ENCODE results near the gene SLC22A5.
"Not testable (repeated sequence)": the region's sequence is repeated elsewhere in the genome, so short reads cannot be mapped to it uniquely, and the experiment has no call there.

SLC22A5 gene

DNA sequence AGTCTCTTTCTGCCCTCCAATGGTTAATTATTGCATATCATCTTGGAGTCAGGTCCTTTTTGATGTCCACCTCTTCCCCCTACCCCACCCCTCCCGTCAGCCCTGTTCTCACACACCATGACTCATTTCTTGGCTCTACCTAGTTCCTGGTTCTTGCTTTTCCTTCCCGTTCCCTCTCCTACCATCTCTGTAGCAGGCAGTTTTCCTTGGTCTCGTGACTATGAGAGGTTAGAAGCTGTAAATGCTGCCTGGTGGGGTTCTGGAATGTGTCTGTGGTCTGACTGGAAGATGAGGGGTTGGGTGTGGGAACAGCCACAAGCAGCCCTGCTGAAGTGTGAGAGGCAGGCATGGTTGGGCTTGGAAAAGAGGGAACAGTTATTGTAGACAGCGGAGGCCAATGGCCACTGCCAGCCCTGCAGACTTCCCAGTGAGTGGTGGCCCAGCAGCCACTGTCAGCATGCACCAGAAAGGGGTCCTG, 18.2 kb downstream of the SLC22A5 start:
- Histone ChIP-seq H3K36me3 (replicated peaks) (peaks cover 25% of the 10 kb centered on the region), H3K9me3 (no peaks in the 10 kb centered on the region), H3K4me1 (no peaks in the 10 kb centered on the region), H3K4me3 (no peak overlapping the region), H3K27me3 (ENCODE audit: low read depth) (no peaks in the 10 kb centered on the region)
- DNase-seq (ENCODE audit: low spot score in 2 of 2): no peak
- in situ Hi-C loops (cut with MboI; ENCODE audit: low sequenced_read_pairs): loop anchor here (10.0 kb wide), 1 partner anchor 117 kb away; no protein-coding TSS in a partner anchor

DNA sequence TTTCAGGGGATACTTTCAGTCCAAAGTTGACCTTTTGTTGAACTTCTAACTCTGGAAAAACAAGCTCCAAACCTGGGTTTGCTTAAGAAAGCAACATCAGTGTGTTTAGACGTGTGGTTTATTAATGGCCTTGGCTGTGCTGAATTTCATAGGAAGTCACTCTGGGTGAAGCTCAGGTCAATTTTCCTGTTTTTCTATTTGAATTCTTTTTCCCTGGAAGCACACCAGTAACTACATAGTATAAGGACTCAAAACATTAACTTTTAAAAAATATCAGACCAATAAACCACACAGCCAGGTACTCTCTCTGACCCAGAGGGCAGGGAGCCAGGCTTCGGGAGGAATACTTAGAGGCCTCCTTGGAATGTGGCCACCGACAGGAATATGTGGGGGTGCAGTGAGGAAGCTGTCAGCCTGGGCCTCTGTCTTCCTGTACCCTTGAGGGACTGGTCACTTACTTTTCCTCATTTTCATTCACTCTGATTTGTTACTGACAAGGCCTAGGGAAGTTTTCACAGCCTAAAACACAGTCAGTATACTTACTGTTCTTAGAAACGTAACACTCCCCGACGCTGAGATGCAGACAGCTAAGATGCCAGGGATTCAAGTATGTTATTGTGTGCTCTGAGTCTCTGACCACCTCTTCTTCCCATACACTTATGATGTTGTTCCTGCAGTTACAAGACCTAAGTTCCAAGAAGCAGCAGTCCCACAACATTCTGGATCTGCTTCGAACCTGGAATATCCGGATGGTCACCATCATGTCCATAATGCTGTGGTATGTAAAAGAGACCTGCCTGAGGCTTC, 18.9 kb downstream of the SLC22A5 start:
- H3K36me3 ChIP-seq (replicated peaks): peaks cover 27% of the 10 kb centered on the region
- H3K4me3 ChIP-seq: no peak overlapping the region
- in situ Hi-C loops (cut with MboI; ENCODE audit: low sequenced_read_pairs): loop anchor here (10.0 kb wide), 1 partner anchor 116 kb away; no protein-coding TSS in a partner anchor
- no peaks in the 10 kb centered on the region for H3K27me3 ChIP-seq (ENCODE audit: low read depth)
- H3K9me3 ChIP-seq: no peaks in the 10 kb centered on the region
- H3K4me1 ChIP-seq: no peaks in the 10 kb centered on the region
- DNase-seq (ENCODE audit: low spot score in 2 of 2): no peak

DNA sequence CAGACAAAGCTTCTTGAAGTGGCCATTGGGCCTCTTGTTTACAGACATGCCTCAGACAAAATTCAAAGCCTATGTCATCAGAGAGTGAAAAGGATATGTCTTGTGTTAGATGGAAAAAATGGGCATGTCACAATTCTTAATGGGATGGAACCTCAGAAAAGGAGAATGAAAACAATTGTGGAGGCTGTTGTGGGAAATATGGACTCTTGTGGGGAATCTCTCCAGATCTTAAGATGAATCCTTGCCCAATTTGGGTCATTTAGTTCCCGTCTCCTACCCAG, 19.5 kb downstream of the SLC22A5 start:
- H3K27me3 ChIP-seq (ENCODE audit: low read depth): no peaks in the 10 kb centered on the region
- H3K4me1 ChIP-seq: no peaks in the 10 kb centered on the region
- no peak overlapping the region for H3K4me3 ChIP-seq
- DNase-seq (ENCODE audit: low spot score in 2 of 2): no peak
- in situ Hi-C loops (cut with MboI; ENCODE audit: low sequenced_read_pairs): loop anchor here (10.0 kb wide), 1 partner anchor 116 kb away; no protein-coding TSS in a partner anchor
- H3K36me3 ChIP-seq (replicated peaks): peaks cover 33% of the 10 kb centered on the region
- H3K9me3 ChIP-seq: no peaks in the 10 kb centered on the region

DNA sequence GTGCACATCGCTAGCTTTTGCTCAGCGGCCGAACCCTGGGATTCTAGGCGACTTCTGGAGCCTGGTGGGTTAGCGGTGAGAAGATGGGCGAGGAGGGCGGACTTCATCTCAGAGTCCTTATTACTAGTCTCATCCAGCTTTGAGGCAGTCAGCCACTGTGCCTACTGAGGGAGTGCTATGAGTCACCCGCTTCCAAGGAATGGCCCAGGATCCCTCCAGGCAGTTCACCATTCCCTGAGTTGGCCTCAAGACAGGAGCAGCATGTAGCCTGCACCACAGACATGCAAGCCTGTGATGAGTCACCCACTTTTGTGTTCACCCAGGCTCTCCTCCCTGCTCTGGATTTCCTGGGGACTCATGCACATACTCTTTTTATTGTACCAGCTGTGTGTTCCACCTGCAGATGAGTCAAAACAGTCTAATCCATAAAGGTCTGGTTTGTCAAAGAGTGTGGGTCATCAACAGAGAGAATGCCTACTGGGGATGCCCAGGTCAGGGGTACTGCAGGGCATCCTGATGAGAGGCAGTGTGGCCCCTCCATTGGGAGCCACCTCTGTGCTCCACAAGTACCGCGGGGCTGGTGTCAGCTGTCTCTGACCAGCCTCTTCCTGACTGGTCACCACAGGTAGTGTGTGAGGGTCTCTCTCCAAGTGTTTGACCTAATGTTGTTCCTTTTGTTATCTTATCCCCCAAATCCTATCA, 20.2 kb downstream of the SLC22A5 start:
- no peaks in the 10 kb centered on the region for H3K9me3 ChIP-seq
- H3K4me1 ChIP-seq: no peaks in the 10 kb centered on the region
- H3K4me3 ChIP-seq: no peak overlapping the region
- in situ Hi-C loops (cut with MboI; ENCODE audit: low sequenced_read_pairs): loop anchor here (10.0 kb wide), 1 partner anchor 115 kb away; no protein-coding TSS in a partner anchor
- H3K27me3 ChIP-seq (ENCODE audit: low read depth): no peaks in the 10 kb centered on the region
- peaks cover 34% of the 10 kb centered on the region for H3K36me3 ChIP-seq (replicated peaks)
- no peak for DNase-seq (ENCODE audit: low spot score in 2 of 2)

DNA sequence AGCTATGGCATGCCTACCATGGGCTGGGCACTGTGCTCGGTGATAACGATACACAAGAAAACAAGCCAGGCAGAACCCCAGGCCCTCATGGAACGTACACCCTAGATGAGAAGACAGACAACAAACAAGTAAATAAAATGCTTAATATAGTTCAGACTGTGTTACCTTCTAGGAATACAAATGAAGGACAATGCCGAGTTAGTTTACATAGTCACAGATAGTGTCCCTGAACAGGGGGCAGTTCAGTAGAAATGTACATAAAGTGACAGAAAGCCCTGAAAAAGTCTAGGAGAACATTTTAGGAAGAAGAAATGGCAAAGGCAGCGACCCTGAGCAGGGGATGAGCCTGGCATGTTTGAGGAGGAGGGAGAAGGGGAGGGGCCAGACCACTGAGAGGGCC, 21.7 kb downstream of the SLC22A5 start:
- no peaks in the 10 kb centered on the region for H3K9me3 ChIP-seq
- no peaks in the 10 kb centered on the region for H3K27me3 ChIP-seq (ENCODE audit: low read depth)
- H3K4me3 ChIP-seq: no peak overlapping the region
- no peaks in the 10 kb centered on the region for H3K4me1 ChIP-seq
- in situ Hi-C loops (cut with MboI; ENCODE audit: low sequenced_read_pairs): no loop called here
- DNase-seq (ENCODE audit: low spot score in 2 of 2): no peak
- H3K36me3 ChIP-seq (replicated peaks): peaks cover 29% of the 10 kb centered on the region

DNA sequence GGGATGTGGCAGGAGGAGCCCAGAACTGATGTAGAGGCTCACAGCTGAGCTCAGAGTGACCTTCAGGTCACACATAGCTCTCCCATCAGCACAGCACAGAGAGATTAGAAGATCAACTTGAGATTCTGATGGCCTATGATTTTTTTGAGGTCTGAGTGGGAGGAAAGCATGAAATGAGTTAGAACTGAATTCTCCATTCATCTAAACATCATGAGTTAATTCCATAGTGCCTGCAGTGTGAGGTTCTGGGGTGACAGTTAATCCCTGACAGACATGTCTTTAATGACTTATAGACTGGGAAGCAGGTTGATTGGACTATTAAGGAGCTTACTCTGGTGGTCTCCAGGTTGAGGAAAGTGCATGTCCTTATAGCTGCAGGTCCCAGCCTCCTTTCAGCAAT, 22.4 kb downstream of the SLC22A5 start:
- DNase-seq (ENCODE audit: low spot score in 2 of 2): no peak
- H3K27me3 ChIP-seq (ENCODE audit: low read depth): no peaks in the 10 kb centered on the region
- peaks cover 26% of the 10 kb centered on the region for H3K36me3 ChIP-seq (replicated peaks)
- no peaks in the 10 kb centered on the region for H3K4me1 ChIP-seq
- in situ Hi-C loops (cut with MboI; ENCODE audit: low sequenced_read_pairs): no loop called here
- H3K9me3 ChIP-seq: no peaks in the 10 kb centered on the region
- H3K4me3 ChIP-seq: no peak overlapping the region

DNA sequence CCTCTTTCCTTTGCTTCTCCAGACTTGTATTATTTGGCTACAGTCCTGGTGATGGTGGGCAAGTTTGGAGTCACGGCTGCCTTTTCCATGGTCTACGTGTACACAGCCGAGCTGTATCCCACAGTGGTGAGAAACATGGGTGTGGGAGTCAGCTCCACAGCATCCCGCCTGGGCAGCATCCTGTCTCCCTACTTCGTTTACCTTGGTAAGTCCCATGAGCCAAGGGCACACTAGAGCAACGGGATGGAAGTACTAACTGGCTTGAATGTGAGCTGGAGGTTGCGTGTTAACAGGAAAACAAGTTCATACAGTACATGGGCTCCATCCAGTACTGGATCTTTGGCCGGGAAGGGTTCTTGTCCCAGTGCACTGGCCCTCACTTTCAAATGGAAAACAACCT, 22.9 kb downstream of the SLC22A5 start:
- in situ Hi-C loops (cut with MboI; ENCODE audit: low sequenced_read_pairs): no loop called here
- Histone ChIP-seq H3K4me1 (no peaks in the 10 kb centered on the region), H3K36me3 (replicated peaks) (peaks cover 25% of the 10 kb centered on the region), H3K9me3 (no peaks in the 10 kb centered on the region), H3K27me3 (ENCODE audit: low read depth) (no peaks in the 10 kb centered on the region), H3K4me3 (no peak overlapping the region)
- DNase-seq (ENCODE audit: low spot score in 2 of 2): no peak

DNA sequence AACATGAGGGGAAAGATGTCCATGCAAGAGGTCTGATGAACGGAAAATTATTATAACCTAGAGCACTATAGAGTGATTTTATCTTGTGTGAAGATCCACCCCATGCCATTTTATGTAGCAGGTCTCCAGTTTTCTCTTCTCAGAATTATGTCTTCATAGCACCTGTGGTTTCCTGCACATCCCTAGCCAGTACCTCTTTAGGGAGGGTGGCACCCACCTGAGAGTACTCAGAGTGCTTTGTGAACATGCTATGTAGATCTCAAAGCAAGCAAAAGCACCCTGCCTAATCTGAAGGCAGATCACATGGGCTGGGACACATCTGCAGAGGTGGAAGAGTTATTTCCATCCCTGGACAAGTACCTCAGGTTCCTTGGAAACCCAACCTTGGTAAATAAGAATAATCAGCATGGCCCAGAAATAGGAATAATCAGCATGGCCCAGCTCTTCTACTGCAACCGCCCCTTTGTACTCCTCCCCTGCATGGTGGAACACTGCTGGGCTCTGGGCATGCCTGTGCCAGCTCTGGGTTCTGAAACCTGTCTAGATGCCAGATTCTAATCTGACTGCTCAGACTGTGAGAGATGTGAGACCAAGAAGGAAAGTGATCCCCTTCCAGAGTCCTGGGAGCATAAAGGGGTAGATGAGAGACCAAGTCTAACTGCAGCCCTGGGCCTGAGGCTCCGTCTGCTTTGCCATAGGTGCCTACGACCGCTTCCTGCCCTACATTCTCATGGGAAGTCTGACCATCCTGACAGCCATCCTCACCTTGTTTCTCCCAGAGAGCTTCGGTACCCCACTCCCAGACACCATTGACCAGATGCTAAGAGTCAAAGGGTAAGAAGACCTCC, 23.7 kb downstream of the SLC22A5 start:
- DNase-seq (ENCODE audit: low spot score in 2 of 2): no peak
- Histone ChIP-seq H3K4me3 (no peak overlapping the region), H3K36me3 (replicated peaks) (peaks cover 25% of the 10 kb centered on the region), H3K27me3 (ENCODE audit: low read depth) (no peaks in the 10 kb centered on the region), H3K4me1 (no peaks in the 10 kb centered on the region), H3K9me3 (no peaks in the 10 kb centered on the region)
- in situ Hi-C loops (cut with MboI; ENCODE audit: low sequenced_read_pairs): no loop called here

DNA sequence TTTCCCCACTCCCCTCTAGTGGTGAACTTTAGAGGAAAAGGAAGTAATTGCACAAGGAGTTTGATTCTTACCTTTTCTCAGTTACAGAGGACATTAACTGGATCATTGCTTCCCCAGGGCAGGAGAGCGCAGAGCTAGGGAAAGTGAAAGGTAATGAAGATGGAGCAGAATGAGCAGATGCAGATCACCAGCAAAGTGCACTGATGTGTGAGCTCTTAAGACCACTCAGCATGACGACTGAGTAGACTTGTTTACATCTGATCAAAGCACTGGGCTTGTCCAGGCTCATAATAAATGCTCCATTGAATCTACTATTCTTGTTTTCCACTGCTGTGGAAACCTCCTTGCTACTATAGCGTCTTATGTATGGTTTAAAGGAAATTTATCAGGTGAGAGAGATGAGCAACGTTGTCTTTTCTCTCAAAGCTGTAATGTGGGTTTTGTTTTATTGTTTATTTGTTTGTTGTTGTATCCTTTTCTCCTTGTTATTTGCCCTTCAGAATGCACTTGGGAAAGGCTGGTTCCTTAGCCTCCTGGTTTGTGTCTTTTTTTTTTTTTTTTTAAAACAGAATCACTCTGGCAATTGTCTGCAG, 25.3 kb downstream of the SLC22A5 start:
- H3K4me3 ChIP-seq: no peak overlapping the region
- H3K4me1 ChIP-seq: no peaks in the 10 kb centered on the region
- in situ Hi-C loops (cut with MboI; ENCODE audit: low sequenced_read_pairs): no loop called here
- H3K36me3 ChIP-seq (replicated peaks): peaks cover 20% of the 10 kb centered on the region
- no peaks in the 10 kb centered on the region for H3K27me3 ChIP-seq (ENCODE audit: low read depth)
- H3K9me3 ChIP-seq: no peaks in the 10 kb centered on the region
- DNase-seq (ENCODE audit: low spot score in 2 of 2): no peak

DNA sequence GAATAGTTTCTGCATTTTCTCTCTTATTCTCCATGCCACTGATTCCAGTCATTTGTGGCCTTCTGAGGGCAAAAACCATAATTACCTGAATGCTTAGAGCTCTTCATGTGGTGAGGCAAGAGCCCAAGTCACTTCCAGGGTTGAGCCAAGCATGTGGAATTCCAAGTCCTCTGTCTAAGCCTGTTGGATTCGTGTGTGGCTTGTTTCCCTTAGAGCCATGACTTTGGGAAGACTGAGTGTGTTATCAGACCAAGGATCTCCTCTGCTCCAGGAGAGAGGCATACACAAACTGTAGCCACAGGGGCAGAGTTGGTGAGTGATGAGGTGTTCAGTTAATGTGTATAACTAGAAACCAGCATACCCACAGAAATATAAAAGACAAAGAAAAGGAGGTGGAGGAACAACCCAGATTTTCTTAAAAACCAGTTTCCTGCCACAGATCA, 27.1 kb downstream of the SLC22A5 start:
- no peaks in the 10 kb centered on the region for H3K9me3 ChIP-seq
- H3K36me3 ChIP-seq (replicated peaks): peaks cover 17% of the 10 kb centered on the region
- in situ Hi-C loops (cut with MboI; ENCODE audit: low sequenced_read_pairs): no loop called here
- no peaks in the 10 kb centered on the region for H3K27me3 ChIP-seq (ENCODE audit: low read depth)
- no peak overlapping the region for H3K4me3 ChIP-seq
- DNase-seq (ENCODE audit: low spot score in 2 of 2): no peak
- H3K4me1 ChIP-seq: no peaks in the 10 kb centered on the region

DNA sequence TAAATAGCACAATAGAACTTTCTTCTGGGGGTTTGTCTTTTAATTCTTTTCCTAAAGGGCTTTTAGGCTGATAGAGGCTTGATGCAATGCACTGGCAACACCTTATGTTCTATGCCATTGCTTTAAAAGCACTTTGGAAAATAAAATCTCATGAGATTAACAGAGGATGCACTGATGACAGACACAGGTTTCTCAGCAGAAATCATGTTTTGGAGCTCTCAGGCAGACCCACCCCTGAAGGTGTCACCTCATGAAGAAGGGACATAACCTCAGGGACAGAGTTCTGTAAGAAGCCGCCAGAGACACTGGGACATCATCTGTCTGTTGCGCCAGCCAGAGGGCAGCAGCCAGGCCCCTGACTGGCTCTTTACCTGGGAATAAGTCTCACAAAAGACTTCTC, 27.7 kb downstream of the SLC22A5 start:
- no peak for DNase-seq (ENCODE audit: low spot score in 2 of 2)
- no peaks in the 10 kb centered on the region for H3K9me3 ChIP-seq
- H3K4me3 ChIP-seq: no peak overlapping the region
- H3K36me3 ChIP-seq (replicated peaks): peaks cover 16% of the 10 kb centered on the region
- in situ Hi-C loops (cut with MboI; ENCODE audit: low sequenced_read_pairs): no loop called here
- H3K4me1 ChIP-seq: no peaks in the 10 kb centered on the region
- H3K27me3 ChIP-seq (ENCODE audit: low read depth): no peaks in the 10 kb centered on the region

DNA sequence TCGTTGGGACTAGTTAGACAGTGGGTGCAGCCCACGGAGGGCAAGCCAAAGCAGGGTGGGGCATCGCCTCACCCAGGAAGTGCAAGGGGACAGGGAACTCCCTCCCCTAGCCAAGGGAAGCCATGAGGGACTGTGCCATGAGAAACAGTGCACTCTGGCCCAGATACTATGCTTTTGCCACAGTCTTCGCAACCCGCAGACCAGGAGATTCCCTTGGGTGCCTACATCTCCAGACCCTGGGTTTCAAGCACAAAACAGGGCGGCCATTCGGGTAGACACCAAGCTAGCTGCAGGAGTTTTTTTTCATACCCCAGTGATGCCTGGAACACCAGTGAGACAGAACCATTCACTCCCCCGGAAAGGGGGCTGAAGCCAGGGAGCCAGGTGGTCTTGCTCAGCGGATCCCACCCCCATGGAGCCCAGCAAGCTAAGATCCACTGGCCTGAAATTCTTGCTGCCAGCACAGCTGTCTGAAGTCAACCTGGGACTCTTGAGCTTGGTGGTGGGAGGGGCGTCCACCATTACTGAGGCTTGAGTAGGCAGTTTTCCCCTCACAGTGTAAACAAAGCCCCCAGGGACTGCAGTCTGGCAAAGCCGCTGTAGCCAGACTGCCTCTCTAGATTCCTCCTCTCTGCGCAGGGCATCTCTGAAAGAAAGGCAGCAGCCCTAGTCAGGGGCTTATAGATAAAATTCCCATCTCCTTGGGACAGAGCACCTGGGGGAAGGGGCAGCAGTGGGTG, 28.6 kb downstream of the SLC22A5 start:
- H3K36me3 ChIP-seq (replicated peaks): peaks cover 12% of the 10 kb centered on the region
- H3K4me1 ChIP-seq; DNase-seq (ENCODE audit: low spot score in 2 of 2); in situ Hi-C loops (cut with MboI; ENCODE audit: low sequenced_read_pairs); H3K9me3 ChIP-seq; H3K27me3 ChIP-seq (ENCODE audit: low read depth); H3K4me3 ChIP-seq: not testable (repeated sequence)

DNA sequence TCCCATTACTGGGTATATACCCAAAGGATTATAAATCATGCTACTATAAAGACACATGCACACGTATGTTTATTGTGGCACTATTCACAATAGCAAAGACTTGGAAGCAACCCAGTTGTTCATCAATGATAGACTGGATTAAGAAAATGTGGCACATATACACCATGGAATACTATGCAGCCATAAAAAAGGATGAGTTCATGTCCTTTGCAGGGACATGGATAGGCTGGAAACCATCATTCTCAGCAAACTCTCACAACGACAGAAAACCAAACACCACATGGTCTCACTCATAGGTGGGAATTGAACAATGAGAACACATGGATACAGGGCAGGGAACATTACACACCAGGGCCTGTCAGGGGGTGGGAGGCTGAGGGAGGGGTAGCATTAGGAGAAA, 34.5 kb downstream of the SLC22A5 start:
- H3K36me3 ChIP-seq (replicated peaks); H3K4me1 ChIP-seq; in situ Hi-C loops (cut with MboI; ENCODE audit: low sequenced_read_pairs); H3K4me3 ChIP-seq; DNase-seq (ENCODE audit: low spot score in 2 of 2); H3K9me3 ChIP-seq; H3K27me3 ChIP-seq (ENCODE audit: low read depth): not testable (repeated sequence)
